Measurements from ENCODE around the gene HDAC4.

HDAC4 gene

DNA sequence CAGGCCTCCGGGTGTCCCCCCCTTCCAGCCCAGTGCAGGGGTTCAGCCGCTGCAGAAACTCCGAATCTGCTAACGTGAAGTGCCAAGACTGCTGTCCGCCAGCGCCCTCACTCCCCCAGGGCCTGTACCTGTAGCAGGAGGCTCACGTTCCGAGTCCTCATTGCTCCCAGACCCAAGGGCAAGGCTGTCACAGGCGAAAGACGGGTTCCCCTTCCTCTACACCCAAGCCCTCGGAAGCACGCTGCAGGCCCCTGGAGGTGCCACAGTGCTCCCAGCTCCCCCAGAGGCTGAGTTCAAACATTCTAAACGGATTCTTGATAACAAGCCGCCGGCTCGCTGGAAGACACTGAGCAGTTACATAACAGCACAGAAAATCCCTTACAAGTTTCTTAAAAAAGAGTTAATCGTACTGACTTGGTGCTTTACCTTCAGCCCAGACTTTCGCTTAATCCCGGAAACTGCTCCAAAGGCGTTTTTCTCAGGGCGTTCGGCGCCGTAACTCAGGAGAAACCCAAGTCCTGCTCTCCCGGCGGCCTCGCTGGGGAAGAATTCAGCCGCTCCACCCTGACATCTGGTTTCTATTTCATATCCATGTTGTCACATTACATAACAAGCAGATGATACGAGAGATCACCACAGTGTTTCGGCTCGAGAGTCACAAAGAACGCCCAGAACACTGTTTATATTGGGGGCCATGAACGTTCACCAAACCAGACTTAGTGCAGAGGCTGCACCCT is 92.0 kb downstream of the HDAC4 start:
- Histone ChIP-seq H3K4me3 (ENCODE audit: low read depth, low read length) (no peak overlapping the region), H3K27me3 (ENCODE audit: insufficient read depth, low read length) (no peaks in the 10 kb centered on the region), H3K4me1 (ENCODE audit: control insufficient read depth in 1 of 2, insufficient read depth in 2 of 2, low read length in 2 of 2) (peaks cover 8 to 12% of the 10 kb centered on the region in 2 experiments), H3K79me2 (ENCODE audit: control insufficient read depth, insufficient read depth, low read length, poor library complexity) (peaks cover 2% of the 10 kb centered on the region), H2AFZ (ENCODE audit: insufficient read depth, low read length, poor library complexity) (no peak overlapping the region), H4K12ac (ENCODE audit: low read depth, low read length) (no peak overlapping the region), H3K9me3 (ENCODE audit: insufficient read depth, low read depth, low read length) (no peaks in the 10 kb centered on the region), H3K23ac (ENCODE audit: low read length) (no peak overlapping the region), H3K79me1 (ENCODE audit: low read length) (peaks cover 3% of the 10 kb centered on the region), H3K4me2 (ENCODE audit: low read length) (no peak overlapping the region), H2BK12ac (ENCODE audit: low read length) (no peak overlapping the region), H2AK5ac (ENCODE audit: low read length) (no peak overlapping the region), H2BK5ac (ENCODE audit: low read depth, low read length, poor library complexity) (no peak overlapping the region), H3K27ac (ENCODE audit: low read depth, low read length) (no peak overlapping the region), H4K91ac (ENCODE audit: low read depth, low read length) (no peak overlapping the region), H4K8ac (ENCODE audit: low read depth, low read length) (no peak overlapping the region), H3K18ac (ENCODE audit: low read length) (no peak overlapping the region), H3K4ac (ENCODE audit: low read depth, low read length) (no peak overlapping the region), H3K9ac (ENCODE audit: low read length) (no peak overlapping the region), H3K14ac (ENCODE audit: low read length) (no peak overlapping the region), H3K36me3 (ENCODE audit: control insufficient read depth in 1 of 2, insufficient read depth in 2 of 2, low read length in 2 of 2) (no peaks in the 10 kb centered on the region), H2BK120ac (ENCODE audit: insufficient read depth, low read length, poor library complexity) (no peak overlapping the region)
- DNase-seq, result no peak
- no CpG with 5 or more reads among the region's 33 CpGs for WGBS (ENCODE audit: extremely low coverage, insufficient coverage, insufficient read length)

DNA sequence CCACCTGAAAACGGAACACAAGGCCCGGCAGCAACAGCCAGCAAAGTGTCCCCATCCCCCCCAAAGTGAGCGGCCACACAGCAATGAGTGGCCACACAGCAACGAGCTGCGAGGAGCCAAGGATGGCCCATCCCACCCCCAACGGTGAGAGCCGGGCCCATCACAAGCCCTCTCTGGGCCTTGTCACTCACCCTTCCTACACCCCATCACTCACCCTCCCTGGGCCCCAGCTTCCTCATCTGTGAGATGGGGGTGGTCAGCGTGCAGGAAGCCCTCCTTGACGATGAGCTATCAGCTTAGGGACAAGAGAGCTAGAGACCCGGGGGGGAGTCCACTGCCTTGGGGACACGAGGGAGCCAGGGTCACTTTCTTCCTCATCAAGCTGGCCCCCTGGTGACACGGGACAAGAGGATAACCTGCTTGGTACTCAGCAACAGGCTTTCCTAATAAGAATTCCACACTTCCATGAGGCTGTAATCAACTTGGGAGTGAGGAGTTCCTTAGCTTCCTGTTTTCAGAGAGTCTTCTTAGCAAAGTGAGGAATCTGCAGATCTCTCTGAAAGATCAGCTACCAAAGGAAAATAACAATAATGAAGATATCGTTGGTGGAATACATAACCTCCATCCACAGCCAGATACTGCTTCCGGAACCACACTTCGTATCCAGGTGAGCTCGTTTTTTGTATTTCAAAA is 92.8 kb downstream of the HDAC4 start:
- no peak overlapping the region for H3K4me3 ChIP-seq (ENCODE audit: low read depth, low read length)
- H3K14ac ChIP-seq (ENCODE audit: low read length), result no peak overlapping the region
- no peak overlapping the region for H3K9ac ChIP-seq (ENCODE audit: low read length)
- no peak for DNase-seq
- no peak overlapping the region for H2AFZ ChIP-seq (ENCODE audit: insufficient read depth, low read length, poor library complexity)
- H2BK5ac ChIP-seq (ENCODE audit: low read depth, low read length, poor library complexity), result no peak overlapping the region
- H3K4ac ChIP-seq (ENCODE audit: low read depth, low read length), result no peak overlapping the region
- H4K12ac ChIP-seq (ENCODE audit: low read depth, low read length), result no peak overlapping the region
- no peak overlapping the region for H3K27ac ChIP-seq (ENCODE audit: low read depth, low read length)
- no peaks in the 10 kb centered on the region for H3K9me3 ChIP-seq (ENCODE audit: insufficient read depth, low read depth, low read length)
- H3K79me2 ChIP-seq (ENCODE audit: control insufficient read depth, insufficient read depth, low read length, poor library complexity), result peaks cover 2% of the 10 kb centered on the region
- no peak overlapping the region for H2BK120ac ChIP-seq (ENCODE audit: insufficient read depth, low read length, poor library complexity)
- no peaks in the 10 kb centered on the region for H3K27me3 ChIP-seq (ENCODE audit: insufficient read depth, low read length)
- H3K36me3 ChIP-seq (ENCODE audit: control insufficient read depth in 1 of 2, insufficient read depth in 2 of 2, low read length in 2 of 2), result no peaks in the 10 kb centered on the region
- no peak overlapping the region for H2BK12ac ChIP-seq (ENCODE audit: low read length)
- H2AK5ac ChIP-seq (ENCODE audit: low read length), result no peak overlapping the region
- peaks cover 11 to 15% of the 10 kb centered on the region in 2 experiments for H3K4me1 ChIP-seq (ENCODE audit: control insufficient read depth in 1 of 2, insufficient read depth in 2 of 2, low read length in 2 of 2)
- H3K18ac ChIP-seq (ENCODE audit: low read length), result peak overlapping the region; percentile 30
- no peak overlapping the region for H4K8ac ChIP-seq (ENCODE audit: low read depth, low read length)
- H3K23ac ChIP-seq (ENCODE audit: low read length), result no peak overlapping the region
- no peak overlapping the region for H4K91ac ChIP-seq (ENCODE audit: low read depth, low read length)
- no peak overlapping the region for H3K4me2 ChIP-seq (ENCODE audit: low read length)
- H3K79me1 ChIP-seq (ENCODE audit: low read length), result peaks cover 3% of the 10 kb centered on the region
- no CpG with 5 or more reads among the region's 16 CpGs for WGBS (ENCODE audit: extremely low coverage, insufficient coverage, insufficient read length)

DNA sequence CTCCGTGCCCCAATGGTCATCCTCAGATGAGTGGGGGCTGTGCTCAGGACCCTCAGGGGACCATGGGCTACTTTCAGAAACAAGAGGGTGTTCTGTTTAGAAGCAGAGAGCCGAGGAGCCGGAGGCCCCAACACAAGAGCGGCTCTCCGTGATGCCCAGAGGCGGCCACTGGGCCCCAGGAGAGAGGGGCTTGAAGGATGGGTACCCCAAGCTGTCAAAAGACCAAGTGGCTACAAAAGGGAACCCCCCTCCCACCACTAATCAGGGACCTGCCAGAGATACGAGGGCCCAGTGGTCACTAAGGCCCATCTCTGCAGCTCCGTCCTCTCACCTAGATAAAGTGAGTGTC is 93.6 kb downstream of the HDAC4 start:
- Histone ChIP-seq H3K9me3 (ENCODE audit: insufficient read depth, low read depth, low read length) (peaks cover 3% of the 10 kb centered on the region), H4K12ac (ENCODE audit: low read depth, low read length) (no peak overlapping the region), H2AK5ac (ENCODE audit: low read length) (no peak overlapping the region), H3K79me2 (ENCODE audit: control insufficient read depth, insufficient read depth, low read length, poor library complexity) (peaks cover 2% of the 10 kb centered on the region), H4K8ac (ENCODE audit: low read depth, low read length) (no peak overlapping the region), H2BK5ac (ENCODE audit: low read depth, low read length, poor library complexity) (no peak overlapping the region), H2BK120ac (ENCODE audit: insufficient read depth, low read length, poor library complexity) (no peak overlapping the region), H3K4ac (ENCODE audit: low read depth, low read length) (no peak overlapping the region), H3K27me3 (ENCODE audit: insufficient read depth, low read length) (no peaks in the 10 kb centered on the region), H3K27ac (ENCODE audit: low read depth, low read length) (no peak overlapping the region), H3K14ac (ENCODE audit: low read length) (no peak overlapping the region), H3K9ac (ENCODE audit: low read length) (no peak overlapping the region), H3K23ac (ENCODE audit: low read length) (no peak overlapping the region), H2BK12ac (ENCODE audit: low read length) (no peak overlapping the region), H3K36me3 (ENCODE audit: control insufficient read depth in 1 of 2, insufficient read depth in 2 of 2, low read length in 2 of 2) (no peaks in the 10 kb centered on the region), H4K91ac (ENCODE audit: low read depth, low read length) (no peak overlapping the region), H3K79me1 (ENCODE audit: low read length) (peaks cover 3% of the 10 kb centered on the region), H2AFZ (ENCODE audit: insufficient read depth, low read length, poor library complexity) (no peak overlapping the region), H3K4me3 (ENCODE audit: low read depth, low read length) (no peak overlapping the region), H3K4me2 (ENCODE audit: low read length) (no peak overlapping the region), H3K18ac (ENCODE audit: low read length) (no peak overlapping the region), H3K4me1 (ENCODE audit: control insufficient read depth in 1 of 2, insufficient read depth in 2 of 2, low read length in 2 of 2) (peaks cover 11 to 15% of the 10 kb centered on the region in 2 experiments)
- WGBS (ENCODE audit: extremely low coverage, insufficient coverage, insufficient read length), result no CpG with 5 or more reads among the region's 8 CpGs
- no peak for DNase-seq

DNA sequence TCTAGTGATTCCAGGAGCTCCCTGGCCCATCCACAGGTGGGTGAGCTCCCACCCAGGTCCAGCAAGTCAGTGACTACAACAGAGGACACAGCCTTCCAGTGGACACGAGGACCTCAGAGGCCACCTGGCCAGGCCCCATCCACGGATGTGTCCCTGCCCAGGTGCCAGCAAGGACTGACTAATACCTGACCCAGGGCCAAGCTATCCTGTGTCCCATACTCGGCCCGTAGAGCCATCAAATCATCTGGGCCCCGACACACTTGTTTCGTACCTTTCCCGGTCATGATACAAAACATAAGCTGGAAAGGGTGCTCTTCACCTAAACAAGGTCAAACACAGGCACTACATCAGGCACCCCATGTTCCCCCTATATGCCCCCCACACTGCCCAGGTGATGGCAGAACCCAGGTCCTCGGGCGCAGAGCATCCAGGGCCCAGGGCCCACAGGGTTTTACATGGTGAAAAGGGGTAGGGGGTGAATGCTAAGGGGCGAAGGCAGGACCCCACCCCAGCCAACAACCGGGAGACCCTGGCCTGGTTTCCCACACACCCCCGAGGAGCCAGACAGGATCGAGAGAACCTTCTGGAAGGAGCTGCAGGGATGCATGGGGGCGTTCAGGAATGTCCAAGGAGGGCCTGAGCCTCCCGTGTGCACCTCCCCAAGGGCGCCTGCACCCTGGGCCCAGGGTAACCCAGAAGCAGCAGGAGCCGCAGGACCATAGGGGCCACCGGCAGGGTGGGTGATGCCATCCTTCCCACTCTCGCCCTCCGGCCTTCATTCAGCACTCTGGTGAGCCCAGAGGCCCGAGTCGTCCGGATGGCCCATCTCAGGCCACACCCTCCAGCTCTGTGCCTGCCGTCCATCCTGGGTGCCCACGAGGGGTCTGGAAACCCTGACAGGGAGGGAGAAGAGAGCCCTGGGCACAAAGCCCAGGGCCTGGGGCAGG is 94.3 kb downstream of the HDAC4 start:
- peaks cover 3% of the 10 kb centered on the region for H3K9me3 ChIP-seq (ENCODE audit: insufficient read depth, low read depth, low read length)
- H3K79me2 ChIP-seq (ENCODE audit: control insufficient read depth, insufficient read depth, low read length, poor library complexity), result peaks cover 2% of the 10 kb centered on the region
- no peak overlapping the region for H2BK12ac ChIP-seq (ENCODE audit: low read length)
- no CpG with 5 or more reads among the region's 25 CpGs for WGBS (ENCODE audit: extremely low coverage, insufficient coverage, insufficient read length)
- DNase-seq, result no peak
- no peak overlapping the region for H3K4me2 ChIP-seq (ENCODE audit: low read length)
- H3K4me1 ChIP-seq (ENCODE audit: control insufficient read depth in 1 of 2, insufficient read depth in 2 of 2, low read length in 2 of 2), result peaks cover 11 to 15% of the 10 kb centered on the region in 2 experiments
- no peak overlapping the region for H3K4ac ChIP-seq (ENCODE audit: low read depth, low read length)
- no peak overlapping the region for H3K18ac ChIP-seq (ENCODE audit: low read length)
- no peak overlapping the region for H2AFZ ChIP-seq (ENCODE audit: insufficient read depth, low read length, poor library complexity)
- H3K36me3 ChIP-seq (ENCODE audit: control insufficient read depth in 1 of 2, insufficient read depth in 2 of 2, low read length in 2 of 2), result no peaks in the 10 kb centered on the region
- no peak overlapping the region for H4K8ac ChIP-seq (ENCODE audit: low read depth, low read length)
- H3K27me3 ChIP-seq (ENCODE audit: insufficient read depth, low read length), result no peaks in the 10 kb centered on the region
- H2BK120ac ChIP-seq (ENCODE audit: insufficient read depth, low read length, poor library complexity), result no peak overlapping the region
- no peak overlapping the region for H3K23ac ChIP-seq (ENCODE audit: low read length)
- no peak overlapping the region for H3K27ac ChIP-seq (ENCODE audit: low read depth, low read length)
- H4K12ac ChIP-seq (ENCODE audit: low read depth, low read length), result no peak overlapping the region
- H3K79me1 ChIP-seq (ENCODE audit: low read length), result peaks cover 3% of the 10 kb centered on the region
- no peak overlapping the region for H3K9ac ChIP-seq (ENCODE audit: low read length)
- no peak overlapping the region for H2BK5ac ChIP-seq (ENCODE audit: low read depth, low read length, poor library complexity)
- no peak overlapping the region for H2AK5ac ChIP-seq (ENCODE audit: low read length)
- no peak overlapping the region for H3K4me3 ChIP-seq (ENCODE audit: low read depth, low read length)
- H3K14ac ChIP-seq (ENCODE audit: low read length), result no peak overlapping the region
- H4K91ac ChIP-seq (ENCODE audit: low read depth, low read length), result no peak overlapping the region
